HepG2 (cell line): Measurements from ENCODE around the gene ATP2B3. TPM values are rescaled to one million over a fixed set of nuclear protein-coding genes. Genes with fewer than 3 reads are reported as not detected.

ENCODE experiments used
- ATAC-seq: fragments of 200-7000 bp; cut with Tn5 transposase; 3 replicates; pipeline ENCODE4 v1.9.1; 2020; ENCODE audit warnings: mild to moderate bottlenecking, moderate library complexity
- BruUV-seq: library from RNA; stranded (reverse); fragments of 400-500 nt; replicated peaks from 2 replicates; lab custom pipeline; 2021; lab: Mats Ljungman, UMichigan
- CTCF ChIA-PET: fragments of 300-600 bp; formaldehyde crosslinking; extraction: SDS; loops from one replicate; lab custom pipeline; 2021; ENCODE audit warnings: low total read pairs, inconsistent platforms, low intra/inter-chr PET ratio; lab: Yijun Ruan, JAX
- POLR2A ChIA-PET: fragments of 350-600 bp; sonication (Branson Sonifier 250); formaldehyde crosslinking; loops from one replicate; lab custom pipeline; 2020; ENCODE audit warnings: antibody characterized with exemption, inconsistent platforms; lab: Yijun Ruan, JAX
- DNase-seq: peaks from one replicate; pipeline ENCODE4 v3.0.0-alpha.2; 2015; ENCODE audit warnings: low spot score
- FAIRE-seq: peaks from 3 replicates; lab custom pipeline; 2011; peaks lifted over from hg19 to GRCh38; lab: Jason Lieb, UNC
- H2AFZ ChIP-seq: one replicate; pipeline ENCODE4 v1.6.1; 2011; ENCODE audit warnings: low read length, inconsistent platforms
- H3K27ac ChIP-seq: fragments of 300-600 bp; 3 replicates; pipeline ENCODE4 v1.8.0; 2011; ENCODE audit warnings: mixed run types, mild to moderate bottlenecking, mixed read lengths, low read length, inconsistent platforms; ENCODE audit not compliant: insufficient read depth; ENCODE audit errors: extremely low read length
- H3K27me3 ChIP-seq, 2 experiments: fragments of 200-600 bp in 1 of 2; 2 replicates in 1 of 2; 3 replicates in 1 of 2; pipeline versions ENCODE4 v1.6.0 to v1.8.0; 2011; ENCODE audit warnings: low read length in 2 of 2, mild to moderate bottlenecking in 2 of 2, moderate library complexity in 2 of 2, inconsistent platforms in 1 of 2; ENCODE audit not compliant: insufficient read depth in 2 of 2, control insufficient read depth in 1 of 2
- H3K36me3 ChIP-seq, 2 experiments: fragments of 200-600 bp in 1 of 2; replicated peaks in 1 of 2; 2 replicates in 1 of 2; 3 replicates in 1 of 2; pipeline versions ENCODE4 v1.5.1 to v1.8.0; 2011; ENCODE audit warnings: low read length in 2 of 2, inconsistent platforms in 1 of 2; ENCODE audit not compliant: insufficient read depth in 2 of 2, control insufficient read depth in 1 of 2
- H3K4me1 ChIP-seq: 2 replicates; pipeline ENCODE4 v1.5.1; 2012; ENCODE audit warnings: low read length, inconsistent platforms; ENCODE audit not compliant: insufficient read depth
- H3K4me2 ChIP-seq: 2 replicates; pipeline ENCODE4 v1.6.0; 2011; ENCODE audit warnings: low read depth, low read length, inconsistent platforms
- H3K4me3 ChIP-seq, 3 experiments: fragments of 200-600 bp in 1 of 3; sonication (generic), shearing (Covaris generic) in 1 of 3; replicated peaks in 1 of 3; 2 replicates each; pipeline ENCODE4 v1.5.1; 2011 to 2016; ENCODE audit warnings: low read length in 3 of 3, inconsistent platforms in 2 of 3, low read depth in 2 of 3, mild to moderate bottlenecking in 2 of 3, control low read depth in 1 of 3, mixed read lengths in 1 of 3; ENCODE audit not compliant: insufficient read depth in 1 of 3
- H3K79me2 ChIP-seq: one replicate; pipeline ENCODE4 v1.6.1; 2011; ENCODE audit warnings: low read length, inconsistent platforms; ENCODE audit not compliant: insufficient read depth
- H3K9ac ChIP-seq: 2 replicates; pipeline ENCODE4 v1.6.0; 2011; ENCODE audit warnings: mild to moderate bottlenecking, low read depth, low read length, inconsistent platforms; ENCODE audit not compliant: insufficient read depth
- H3K9me3 ChIP-seq: 2 replicates; pipeline ENCODE4 v1.5.1; 2012; ENCODE audit warnings: mild to moderate bottlenecking, low read length
- H4K20me1 ChIP-seq: 2 replicates; pipeline ENCODE4 v1.6.0; 2011; ENCODE audit warnings: inconsistent platforms, mild to moderate bottlenecking, low read length, moderate library complexity; ENCODE audit not compliant: insufficient read depth
- ARID5B ChIP-seq: IDR thresholded peaks from 2 replicates; pipeline ENCODE4 v1.4.0; 2020; ENCODE audit warnings: mild to moderate bottlenecking, missing genetic modification reagents
- CEBPG ChIP-seq: IDR thresholded peaks from 2 replicates; pipeline ENCODE4 v1.6.1; 2016
- HNF1A ChIP-seq, 2 experiments: sonication (generic) in 1 of 2; formaldehyde crosslinking in 1 of 2; IDR thresholded peaks; 2 replicates each; pipeline versions ENCODE4 v1.4.0 to v1.6.1; 2016 to 2020; ENCODE audit warnings: borderline replicate concordance in 1 of 2, low read depth in 1 of 2, mild to moderate bottlenecking in 1 of 2, missing genetic modification reagents in 1 of 2
- NCOA5 ChIP-seq: sonication (generic); formaldehyde crosslinking; IDR thresholded peaks from 2 replicates; pipeline ENCODE4 v1.4.0; 2020; ENCODE audit warnings: missing genetic modification reagents
- PATZ1 ChIP-seq: sonication (generic); formaldehyde crosslinking; IDR thresholded peaks from 2 replicates; pipeline ENCODE4 v1.4.0; 2020; ENCODE audit warnings: missing genetic modification reagents
- ZNF24 ChIP-seq: fragments of 450-650 bp; IDR thresholded peaks from 2 replicates; pipeline ENCODE4 v1.6.1; 2017; ENCODE audit warnings: antibody characterized with exemption, mild to moderate bottlenecking
- ZNF574 ChIP-seq: sonication (generic); formaldehyde crosslinking; IDR thresholded peaks from 2 replicates; pipeline ENCODE4 v1.4.0; 2020; ENCODE audit warnings: missing genetic modification reagents
- ZNF703 ChIP-seq: sonication (generic); formaldehyde crosslinking; IDR thresholded peaks from 2 replicates; pipeline ENCODE4 v1.5.1; 2020; ENCODE audit warnings: missing genetic modification reagents, mild to moderate bottlenecking, moderate library complexity, borderline replicate concordance
- WGBS: methylation state at CpG from one replicate; pipeline ENCODE4 v1.1.6; 2017; ENCODE audit warnings: low lambda C conversion rate; 5-methylcytosine and 5-hydroxymethylcytosine counted together
- in situ Hi-C: cut with HindIII; loops from 2 replicates; pipeline ENCODE4 v1.10.0; 2017; ENCODE audit warnings: low pct_unique_long_range_greater_than_20kb; ENCODE audit not compliant: extremely low pct_ligation_motif_present
- intact Hi-C: fragments of 100-400 bp; cut with micrococcal nuclease; formaldehyde crosslinking; loops from one replicate; pipeline ENCODE4 v1.10.0; 2022; ENCODE audit not compliant: unreplicated experiment
- polyA plus RNA-seq, 8 experiments: library from polyadenylated mRNA; depleted of rRNA in 3 of 8; stranded (reverse) in 7 of 8; unstranded in 1 of 8; fragments of >200 nt; fragmentation: Illumina TruSeq in 4 of 8; extraction: Trizol in 4 of 8; gene quantifications; 2 replicates each; pipeline versions ENCODE4 v1.2.1 to v1.2.3, GENCODE V29; 2011 to 2016; ENCODE audit warnings: low read depth in 4 of 8, missing spikeins in 1 of 8, mixed read lengths in 1 of 8; ENCODE audit not compliant: insufficient read depth in 1 of 8
- total RNA-seq, 5 experiments: library from RNA; depleted of rRNA; stranded (reverse); fragments of >200 nt; fragmentation: Illumina TruSeq; extraction: Trizol; gene quantifications; 2 replicates each; pipeline ENCODE4 v1.2.3, GENCODE V29; 2016; ENCODE audit warnings: low read depth in 1 of 5

The ATP2B3 gene
- total and polyA plus RNA-seq, 2 of the 13 experiments (the other 11 are each of a cell fraction or from before 2014, with no cell fraction given), result not detected

GRCh38 chrX:153622661-153623309 lies 105.3 kb downstream of the ATP2B3 start:
- ATAC-seq, result peak; percentile 48
- H3K27ac ChIP-seq, result peak overlapping the region; percentile 100
- TF ChIP-seq PATZ1, result peak; percentile 8; the same call in 1 of the 2 replicates
- TF ChIP-seq ZNF703 (CRISPR knock-in tag), result 0 out of 2 replicates have a peak, but pooled peaks have one; percentile 26
- TF ChIP-seq ZNF24, result peak; percentile 70; the same call in 1 of the 2 replicates
- no peak for TF ChIP-seq ZNF574
- TF ChIP-seq HNF1A (IDR thresholded peaks at IDR 0.05; ENCODE audit: low read depth), result peak; percentile 78; the same call in 1 of the 2 replicates
- TF ChIP-seq HNF1A (CRISPR knock-in tag; IDR thresholded peaks at IDR 0.05; ENCODE audit: borderline replicate concordance), result no peak; the same call in 1 of the 2 replicates
- TF ChIP-seq ARID5B (CRISPR knock-in tag), result peak; percentile 16; the same call in 1 of the 2 replicates
- peak; percentile 45; the same call in 1 of the 2 replicates for TF ChIP-seq CEBPG (CRISPR knock-in tag)
- TF ChIP-seq NCOA5 (CRISPR knock-in tag), result no peak

More at GRCh38 chrX:153622661-153623309, 105.3 kb downstream of the ATP2B3 start:
- ChIA-PET POLR2A (interaction anchor here (1.0 to 11.8 kb wide), 10 partner anchors 9 to 152 kb away, joined by 3 to 596 read pairs (median 6); partner anchors contain the start of genes CCNQ, DUSP9 and HAUS7), CTCF (no interaction called here)
- no TSS peak for BruUV-seq
- H3K4me3 ChIP-seq, result peak overlapping the region; percentile 45 to 77 (median 69); a peak in 5 of 6 replicates
- H3K27me3 ChIP-seq, result no peaks in the 10 kb centered on the region
- in situ Hi-C loops, result no loop called here
- DNase-seq (peak; percentile 88), FAIRE-seq (peak; percentile 99)
- WGBS, result under 1% methylated on average over 13 of the region's 17 CpGs
- peak overlapping the region; percentile 95 for H3K9ac ChIP-seq
- H2AFZ ChIP-seq, result no peak overlapping the region
- intact Hi-C loops, result loop anchor here (1.0 to 2.0 kb wide), 3 partner anchors 12 to 22 kb away; no protein-coding TSS in a partner anchor
- peak overlapping the region; percentile 91 for H3K4me2 ChIP-seq
- H3K4me1 ChIP-seq, result peaks cover 68% of the 10 kb centered on the region
- H3K9me3 ChIP-seq, result no peaks in the 10 kb centered on the region
- H3K36me3 ChIP-seq, result no peaks in the 10 kb centered on the region
- H3K79me2 ChIP-seq, result peaks cover 22% of the 10 kb centered on the region
- no peaks in the 10 kb centered on the region for H4K20me1 ChIP-seq
